Spleen (tissue), 7 donors: ENCODE data around the gene ECM2.

ENCODE experiments used
- CTCF ChIP-seq, 11 experiments: fragments of 200-600 bp in 7 of 11; fragments of 450-650 bp in 4 of 11; sonication (generic) in 4 of 11; IDR thresholded peaks in 8 of 11; conservative IDR thresholded peaks in 3 of 11; 1 replicate in 7 of 11; 2 replicates in 4 of 11; pipeline versions ENCODE4 v1.4.0 to v1.8.0; 2016 to 2021; ENCODE audit warnings: antibody characterized with exemption in 11 of 11, inconsistent platforms in 4 of 11, mild to moderate bottlenecking in 1 of 11
- POLR2A ChIP-seq, 3 donors: fragments of 450-650 bp; IDR thresholded peaks; one replicate each; pipeline ENCODE4 v1.5.1; 2017; ENCODE audit warnings: antibody characterized with exemption in 3 of 3, mild to moderate bottlenecking in 1 of 3
- donor health status: DM: no; HTN: no; CAD: no; lungs with moderate emphysema.
- donor health status: DM: no; HTN: no; CAD: no.
- donor health status: DM: no; HTN: no; CAD: no.

DNA sequence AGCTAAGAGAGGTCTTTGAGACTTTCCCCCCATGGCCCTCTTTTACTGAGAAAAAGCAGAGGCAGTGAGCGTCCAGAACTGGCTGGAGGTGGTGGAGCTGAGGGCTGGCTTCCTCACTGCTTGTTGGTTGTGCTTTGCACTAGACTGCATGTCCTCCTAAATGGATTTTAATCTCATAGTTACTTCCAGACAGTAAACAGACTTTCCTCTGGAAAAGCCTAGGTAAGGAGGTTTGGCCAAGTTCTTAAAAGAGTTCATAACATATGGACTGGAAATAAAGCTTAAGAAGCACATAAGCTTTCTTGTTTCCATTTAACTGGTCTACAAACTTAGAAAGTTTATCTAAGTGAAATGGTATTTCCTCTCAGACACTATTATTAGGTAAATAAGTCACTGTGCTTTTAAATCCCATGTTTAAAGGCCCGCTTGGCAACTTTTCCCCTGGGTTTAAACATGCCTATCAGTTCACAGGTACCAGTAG, 55.5 kb downstream of the ECM2 start:
- TF ChIP-seq POLR2A (IDR thresholded peaks at IDR 0.05): no peak
- TF ChIP-seq CTCF (IDR thresholded peaks at IDR 0.05 in 8 of 11, conservative IDR thresholded peaks at IDR 0.05 in 3 of 11): no peak
